H1 (cell line): ENCODE data around the gene NXPH4. TPM values are rescaled to one million over a fixed set of nuclear protein-coding genes. Genes with fewer than 3 reads are reported as not detected.

Experiments used
- CTCF ChIA-PET: fragments of 300-600 bp; sonication (Branson Sonifier 250); formaldehyde crosslinking; loops from one replicate; lab custom pipeline; 2021; ENCODE audit not compliant: partially characterized antibody; lab: Charles Lee
- POLR2A ChIA-PET: fragments of 300-600 bp; sonication (Branson Sonifier 250); formaldehyde crosslinking; loops from one replicate; lab custom pipeline; 2021; ENCODE audit warnings: inconsistent platforms; ENCODE audit not compliant: partially characterized antibody; lab: Charles Lee
- DNase-seq, 2 experiments: peaks; one replicate each; pipeline versions ENCODE4 v3.0.0 to v3.0.0-alpha.2; 2010 to 2022; ENCODE audit warnings: low spot score in 2 of 2, low read depth in 1 of 2, mixed read lengths in 1 of 2
- FAIRE-seq: peaks from 2 replicates; lab custom pipeline; 2011; peaks lifted over from hg19 to GRCh38; lab: Jason Lieb, UNC
- H2AFZ ChIP-seq: 2 replicates; pipeline ENCODE4 v1.8.1; 2012; ENCODE audit warnings: low read length, inconsistent platforms
- H2AK5ac ChIP-seq: 2 replicates; pipeline ENCODE4 v1.6.1; 2013; ENCODE audit warnings: low read depth, low read length
- H2BK120ac ChIP-seq: replicated peaks from 2 replicates; pipeline ENCODE3; 2013; ENCODE audit warnings: low read depth, low read length, inconsistent platforms
- H2BK12ac ChIP-seq: 2 replicates; pipeline ENCODE4 v1.6.1; 2013; ENCODE audit warnings: low read depth, low read length
- H2BK15ac ChIP-seq: 2 replicates; pipeline ENCODE4 v1.6.1; 2013; ENCODE audit warnings: low read length
- H2BK20ac ChIP-seq: 2 replicates; pipeline ENCODE4 v1.6.1; 2013; ENCODE audit warnings: low read length
- H2BK5ac ChIP-seq: 2 replicates; pipeline ENCODE4 v1.6.1; 2013; ENCODE audit warnings: low read depth, low read length
- H3K14ac ChIP-seq: 2 replicates; pipeline ENCODE4 v1.6.1; 2013; ENCODE audit warnings: inconsistent platforms; ENCODE audit not compliant: insufficient read length
- H3K18ac ChIP-seq: 2 replicates; pipeline ENCODE4 v1.6.1; 2013; ENCODE audit warnings: low read length; ENCODE audit errors: extremely low read depth
- H3K23ac ChIP-seq: 2 replicates; pipeline ENCODE4 v1.6.1; 2013; ENCODE audit warnings: inconsistent platforms; ENCODE audit not compliant: insufficient read length
- H3K23me2 ChIP-seq: 2 replicates; pipeline ENCODE4 v1.6.1; 2013; ENCODE audit warnings: low read depth, low read length
- H3K27ac ChIP-seq: 2 replicates; pipeline ENCODE4 v1.6.1; 2011; ENCODE audit warnings: low read depth, low read length, inconsistent platforms
- H3K27me3 ChIP-seq, 4 experiments: replicated peaks in 1 of 4; 1 replicate in 1 of 4; 2 replicates in 3 of 4; pipeline versions ENCODE4 v1.6.1 to v1.8.1; 2011 to 2013; ENCODE audit warnings: low read length in 3 of 4, mild to moderate bottlenecking in 3 of 4, inconsistent platforms in 2 of 4, mixed read lengths in 2 of 4, moderate library complexity in 1 of 4; ENCODE audit not compliant: control insufficient read depth in 3 of 4, insufficient read depth in 3 of 4; ENCODE audit errors: extremely low read depth in 1 of 4
- H3K36me3 ChIP-seq, 4 experiments: 2 replicates each; pipeline versions ENCODE4 v1.6.1 to v1.8.1; 2011 to 2013; ENCODE audit warnings: mild to moderate bottlenecking in 4 of 4, low read length in 3 of 4, moderate library complexity in 2 of 4, control low read depth in 1 of 4, inconsistent platforms in 1 of 4; ENCODE audit not compliant: insufficient read depth in 4 of 4, control insufficient read depth in 2 of 4
- H3K4ac ChIP-seq: replicated peaks from 2 replicates; pipeline ENCODE3; 2013; ENCODE audit warnings: low read length, low read depth, mixed read lengths, inconsistent platforms; ENCODE audit not compliant: insufficient read length
- H3K4me1 ChIP-seq, 4 experiments: replicated peaks in 1 of 4; 1 replicate in 1 of 4; 2 replicates in 3 of 4; pipeline versions ENCODE4 v1.6.1 to v1.8.1; 2011 to 2013; ENCODE audit warnings: low read length in 3 of 4, inconsistent platforms in 2 of 4, mixed read lengths in 1 of 4; ENCODE audit not compliant: insufficient read depth in 4 of 4, control insufficient read depth in 3 of 4
- H3K4me2 ChIP-seq, 2 experiments: 2 replicates each; pipeline versions ENCODE4 v1.6.1 to v1.8.1; 2011 to 2013; ENCODE audit warnings: low read depth in 2 of 2, low read length in 2 of 2, control low read depth in 1 of 2, inconsistent platforms in 1 of 2, mild to moderate bottlenecking in 1 of 2; ENCODE audit not compliant: insufficient read depth in 1 of 2
- H3K4me3 ChIP-seq, 4 experiments: fragments of 200-600, 300-600 bp in 1 of 4; sonication (generic), shearing (Covaris generic), sonication (Bioruptor Twin) in 1 of 4; 2 replicates each; pipeline versions ENCODE4 v1.5.1 to v1.8.1; 2011 to 2016; ENCODE audit warnings: low read length in 4 of 4, low read depth in 3 of 4, control low read depth in 2 of 4, inconsistent platforms in 2 of 4, mild to moderate bottlenecking in 2 of 4, mixed read lengths in 1 of 4, moderate library complexity in 1 of 4; ENCODE audit not compliant: insufficient read depth in 2 of 4; ENCODE audit errors: extremely low read depth in 1 of 4
- H3K56ac ChIP-seq: replicated peaks from 2 replicates; pipeline ENCODE3; 2013; ENCODE audit warnings: low read depth, mild to moderate bottlenecking, mixed read lengths, low read length, inconsistent platforms; ENCODE audit not compliant: insufficient read length
- H3K79me1 ChIP-seq: 2 replicates; pipeline ENCODE4 v1.6.1; 2013; ENCODE audit warnings: low read depth, low read length, control low read depth
- H3K79me2 ChIP-seq, 2 experiments: 2 replicates each; pipeline versions ENCODE4 v1.6.1 to v1.8.1; 2012 to 2013; ENCODE audit warnings: low read length in 2 of 2, mild to moderate bottlenecking in 2 of 2, inconsistent platforms in 1 of 2; ENCODE audit not compliant: insufficient read depth in 2 of 2, control insufficient read depth in 1 of 2
- H3K9ac ChIP-seq, 4 experiments: replicated peaks in 1 of 4; 1 replicate in 1 of 4; 2 replicates in 3 of 4; pipeline versions ENCODE4 v1.6.1 to v1.8.1; 2011 to 2013; ENCODE audit warnings: low read depth in 3 of 4, low read length in 3 of 4, control low read depth in 2 of 4, mild to moderate bottlenecking in 2 of 4, moderate library complexity in 2 of 4, inconsistent platforms in 1 of 4; ENCODE audit errors: extremely low read depth in 1 of 4
- H3K9me3 ChIP-seq, 2 experiments: 2 replicates each; pipeline versions ENCODE4 v1.6.1 to v1.8.1; 2012 to 2013; ENCODE audit warnings: mild to moderate bottlenecking in 2 of 2, moderate library complexity in 2 of 2, control low read depth in 1 of 2, inconsistent platforms in 1 of 2, low read depth in 1 of 2, low read length in 1 of 2, mixed read lengths in 1 of 2; ENCODE audit not compliant: insufficient read depth in 2 of 2
- H4K20me1 ChIP-seq, 2 experiments: replicated peaks in 1 of 2; 2 replicates each; pipeline versions ENCODE3 to v1.8.1; 2011 to 2013; ENCODE audit warnings: inconsistent platforms in 2 of 2, low read length in 2 of 2, mild to moderate bottlenecking in 1 of 2; ENCODE audit not compliant: insufficient read depth in 2 of 2, control insufficient read depth in 1 of 2
- H4K5ac ChIP-seq: 2 replicates; pipeline ENCODE4 v1.6.1; 2013; ENCODE audit warnings: low read length, low read depth, mixed read lengths, inconsistent platforms; ENCODE audit not compliant: insufficient read length
- H4K8ac ChIP-seq: 2 replicates; pipeline ENCODE4 v1.8.0; 2013; ENCODE audit warnings: mild to moderate bottlenecking, moderate library complexity, low read length, inconsistent platforms; ENCODE audit not compliant: insufficient read depth; ENCODE audit errors: extremely low read depth
- H4K91ac ChIP-seq: replicated peaks from 2 replicates; pipeline ENCODE3; 2013; ENCODE audit warnings: low read length, mixed read lengths, inconsistent platforms; ENCODE audit not compliant: insufficient read length
- CHD2 ChIP-seq: IDR thresholded peaks from 2 replicates; pipeline ENCODE4 v1.6.1; 2012; ENCODE audit warnings: low read length, improper control_type of control experiment
- FOSL1 ChIP-seq: IDR thresholded peaks from 2 replicates; pipeline ENCODE4 v1.6.1; 2011; ENCODE audit warnings: mild to moderate bottlenecking, low read depth, low read length, moderate library complexity; ENCODE audit not compliant: insufficient read depth
- GABPA ChIP-seq: IDR thresholded peaks from 2 replicates; pipeline ENCODE4 v1.6.1; 2011; ENCODE audit warnings: mild to moderate bottlenecking, low read length, moderate library complexity, borderline replicate concordance; ENCODE audit not compliant: insufficient read depth
- WGBS, 2 experiments: shearing (Covaris generic) in 1 of 2; methylation state at CpG; one replicate each; pipeline versions ENCODE4 v1.1.6 to v1.1.7; 2013 to 2015; ENCODE audit warnings: low lambda C conversion rate in 2 of 2, mixed read lengths in 2 of 2, inconsistent platforms in 1 of 2, low coverage in 1 of 2, missing lambda C conversion rate in 1 of 2; ENCODE audit not compliant: insufficient replicate concordance in 2 of 2, insufficient coverage in 1 of 2, insufficient read length in 1 of 2; ENCODE audit errors: extremely low coverage in 1 of 2, missing lambda C conversion rate in 1 of 2; 5-methylcytosine and 5-hydroxymethylcytosine counted together
- polyA plus RNA-seq, 7 experiments: library from polyadenylated mRNA; depleted of rRNA in 3 of 7; stranded (reverse) in 5 of 7; unstranded in 2 of 7; fragments of >200 nt in 5 of 7; fragments of 200-250 nt in 2 of 7; gene quantifications; 1 replicate in 5 of 7; 2 replicates in 1 of 7; 4 replicates in 1 of 7; pipeline versions ENCODE4 v1.2.1 to v1.2.3, GENCODE V29; 2011 to 2013; ENCODE audit warnings: missing spikeins in 2 of 7, mixed read lengths in 2 of 7
- total RNA-seq: library from RNA; stranded (reverse); fragmentation: NEBNext Ultra II Directional; extraction: Animal tissue kit (Norgen Biotek cat#: 25700); gene quantifications from 2 replicates; pipeline ENCODE4 v1.2.1, GENCODE V29; 2021

Gene NXPH4
- total and polyA plus RNA-seq, 2 of the 8 experiments (the other 6 are each of a cell fraction or from before 2014, with no cell fraction given): 0.92 to 1.7 TPM

DNA sequence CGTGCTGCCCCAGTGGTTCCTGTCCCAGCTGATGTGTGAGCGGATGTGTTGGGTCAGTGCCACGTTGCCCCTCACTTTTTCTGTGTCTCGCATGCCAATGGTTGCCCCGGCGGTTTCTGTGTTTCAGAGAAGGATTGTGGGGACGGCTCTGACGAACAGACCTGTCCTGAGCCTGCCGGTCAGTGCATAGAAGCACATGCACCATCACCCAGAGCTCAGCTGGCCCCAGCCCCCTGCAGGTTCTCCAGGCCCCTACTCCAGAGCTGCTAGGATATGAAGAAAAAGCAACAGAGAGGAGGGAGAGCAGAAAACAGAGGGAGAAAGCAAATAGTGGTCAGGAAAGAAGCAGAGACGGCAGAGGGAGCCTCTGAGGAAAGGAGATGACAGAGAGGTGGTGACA is 48.5 kb upstream of the NXPH4 start:
- no peaks in the 10 kb centered on the region for H3K79me2 ChIP-seq
- no peak overlapping the region for H2BK120ac ChIP-seq
- no peak overlapping the region for H3K18ac ChIP-seq
- no peak overlapping the region for H3K56ac ChIP-seq
- no peak overlapping the region for H4K91ac ChIP-seq
- ChIA-PET POLR2A (interaction anchor here (1.3 to 9.9 kb wide), 6 partner anchors 9 to 62 kb away, joined by 3 to 91 read pairs (median 5); no protein-coding TSS in a partner anchor), CTCF (interaction anchor here (0.9 to 21.9 kb wide), 9 partner anchors 8 to 69 kb away, joined by 3 to 389 read pairs (median 6); partner anchors contain the start of gene LRP1)
- TF ChIP-seq FOSL1: no peak
- no peak for TF ChIP-seq GABPA
- TF ChIP-seq CHD2: no peak
- no peak overlapping the region for H4K8ac ChIP-seq
- no peak overlapping the region for H3K27ac ChIP-seq
- no peaks in the 10 kb centered on the region; the same call in 1 of the 2 replicates for H3K79me1 ChIP-seq
- no peak overlapping the region for H2BK15ac ChIP-seq
- DNase-seq: no peak
- H4K20me1 ChIP-seq: peaks cover 0 to 3% of the 10 kb centered on the region in 2 experiments
- H3K4me1 ChIP-seq: no peaks in the 10 kb centered on the region
- no peaks in the 10 kb centered on the region for H3K9me3 ChIP-seq
- FAIRE-seq: no peak
- H3K4ac ChIP-seq: no peak overlapping the region
- no peak overlapping the region for H3K14ac ChIP-seq
- no peak overlapping the region for H3K4me2 ChIP-seq
- H3K23me2 ChIP-seq: no peaks in the 10 kb centered on the region; the same call in 1 of the 2 replicates
- no peak overlapping the region for H2BK5ac ChIP-seq
- 98% methylated on average over 10 of the region's 10 CpGs; no CpG with 5 or more reads in 1 of the 2 experiments for WGBS, 2 experiments
- H2AFZ ChIP-seq: no peak overlapping the region
- no peak overlapping the region for H3K9ac ChIP-seq
- peaks cover 27 to 75% (median 48%) of the 10 kb centered on the region in 4 experiments for H3K36me3 ChIP-seq
- H2BK20ac ChIP-seq: no peak overlapping the region
- H4K5ac ChIP-seq: no peak overlapping the region
- no peak overlapping the region for H3K4me3 ChIP-seq
- no peak overlapping the region for H2BK12ac ChIP-seq
- no peak overlapping the region for H2AK5ac ChIP-seq
- H3K27me3 ChIP-seq: no peaks in the 10 kb centered on the region
- H3K23ac ChIP-seq: no peak overlapping the region
